Stimulated activated CD8-positive, alpha-beta memory T cell treated with anti-CD3 and anti-CD28 coated beads, Interleukin-7, amount 100 ng/mL, for 1 hour (primary cell): ENCODE measurements around the gene IFNA13.
A peak's percentile ranks its signal among the peaks of the same experiment; 100 is the strongest.
"Not testable (repeated sequence)": the region's sequence is repeated elsewhere in the genome, so short reads cannot be mapped to it uniquely, and the experiment has no call there.

Experiments used
- DNase-seq, 2 donors: peaks; one replicate each; pipeline ENCODE4 v3.0.0-alpha.2; 2020; ENCODE audit warnings: low read depth in 2 of 2

The IFNA13 gene

GRCh38 chr9:21367957-21368356 lies at the start of gene IFNA13:
IFNA13 (minus strand) TSS chr9:21368057; CDS start chr9:21368010, 47 bp downstream.
- no peak for DNase-seq

- DNase-seq, result no peak
These were observed 47.8 kb upstream of the IFNA13 start for GRCh38 chr9:21415493-21416267.

GRCh38 chr9:21414220-21414940 lies 46.5 kb upstream of the IFNA13 start:
- DNase-seq, result no peak

GRCh38 chr9:21413624-21414023 lies 45.8 kb upstream of the IFNA13 start:
- no peak for DNase-seq

- no peak for DNase-seq
These were observed 45.3 kb upstream of the IFNA13 start for GRCh38 chr9:21413151-21413550.

GRCh38 chr9:21412107-21412506 lies 44.2 kb upstream of the IFNA13 start:
- no peak for DNase-seq

DNA sequence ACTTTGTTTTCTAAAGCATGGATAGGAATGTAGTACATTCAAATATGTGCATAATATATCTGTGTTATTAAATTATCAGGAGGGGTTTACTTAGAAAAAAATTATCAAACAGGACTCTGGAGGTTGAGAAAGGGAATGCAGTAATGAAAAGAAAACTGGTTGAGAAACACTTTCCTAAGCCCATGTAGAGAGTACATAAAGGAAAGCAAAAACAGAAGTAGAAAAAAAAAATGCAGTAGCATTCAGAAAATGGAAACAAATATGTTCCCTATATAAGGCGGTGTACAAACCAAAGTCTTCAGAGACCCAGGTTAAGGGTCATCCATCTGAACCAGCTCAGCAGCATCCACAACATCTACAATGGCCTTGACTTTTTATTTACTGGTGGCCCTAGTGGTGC lies 41.0 kb upstream of the IFNA13 start, which contains the start of gene IFNA8:
IFNA8 (plus strand) TSS at position 301 of the 400 bp plus-strand sequence; CDS start at position 361, 60 bp downstream.
- DNase-seq, result no peak

DNA sequence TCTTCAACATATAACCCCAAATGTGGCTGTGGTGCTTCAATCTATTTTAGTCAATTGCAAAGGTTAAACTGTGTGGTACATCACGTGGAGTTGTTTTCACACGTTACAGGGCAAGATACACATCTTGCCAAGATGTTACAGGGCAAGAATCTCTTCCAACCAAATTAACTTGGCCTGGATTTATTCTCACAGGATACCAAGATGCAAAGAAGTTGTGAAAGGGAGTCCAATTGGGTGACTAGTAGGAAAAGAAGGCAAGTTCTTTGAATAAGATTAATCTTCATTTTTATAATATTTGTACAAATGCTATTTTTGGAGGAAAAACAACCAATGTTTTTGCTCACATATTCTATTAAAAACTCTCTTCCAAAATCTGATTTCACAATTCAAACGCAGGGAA lies 36.3 kb upstream of the IFNA13 start:
- DNase-seq, result no peak

GRCh38 chr9:21402386-21403251 lies 34.8 kb upstream of the IFNA13 start:
- no peak for DNase-seq

DNA sequence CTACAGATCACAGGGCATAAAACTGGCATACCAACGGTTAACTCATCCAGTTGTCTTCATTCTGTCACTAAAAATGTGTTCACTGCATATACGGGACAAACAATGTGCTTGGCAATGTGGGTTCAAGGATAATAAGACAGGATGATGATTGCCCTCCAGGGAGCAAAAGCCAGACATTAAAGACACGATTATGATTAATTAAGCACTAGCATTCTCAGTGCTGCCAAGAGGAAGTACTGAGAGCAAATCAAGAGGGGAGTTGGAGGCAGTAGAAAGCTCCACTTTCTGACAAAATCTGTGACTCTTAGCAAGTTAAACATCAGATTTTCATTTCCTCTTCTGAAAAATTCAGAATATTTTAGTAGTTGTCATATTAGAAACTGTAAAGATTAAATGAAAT lies 32.1 kb upstream of the IFNA13 start:
- DNase-seq, result no peak

DNA sequence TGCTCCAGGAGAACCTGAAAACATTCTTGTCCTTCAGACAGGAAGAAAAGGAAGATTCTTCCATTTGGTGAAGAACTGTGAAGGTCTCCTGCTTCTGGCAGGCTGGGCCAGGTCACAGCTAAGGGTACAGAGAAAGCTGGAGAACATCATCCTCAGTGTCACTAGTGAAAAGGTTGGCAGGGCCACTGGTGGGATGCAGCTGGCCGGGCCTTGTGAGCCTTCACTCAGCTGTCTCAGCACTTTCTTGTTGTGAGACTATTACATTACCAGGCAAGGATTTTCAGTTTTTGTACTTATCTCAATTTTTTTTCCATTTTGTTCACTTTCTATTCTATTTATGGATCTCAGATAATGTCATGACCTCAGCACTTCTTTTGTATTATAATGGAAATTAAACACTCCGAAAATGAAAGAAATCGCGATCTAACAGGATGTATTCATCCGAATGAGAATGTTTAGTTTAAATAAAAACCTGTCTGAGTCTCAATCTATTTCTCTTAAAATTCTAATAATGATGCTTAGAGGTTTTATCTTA lies 31.2 kb upstream of the IFNA13 start:
- no peak for DNase-seq

- DNase-seq, result peak; percentile 19 to 37
These were observed 28.2 kb upstream of the IFNA13 start for GRCh38 chr9:21395778-21396717.

DNA sequence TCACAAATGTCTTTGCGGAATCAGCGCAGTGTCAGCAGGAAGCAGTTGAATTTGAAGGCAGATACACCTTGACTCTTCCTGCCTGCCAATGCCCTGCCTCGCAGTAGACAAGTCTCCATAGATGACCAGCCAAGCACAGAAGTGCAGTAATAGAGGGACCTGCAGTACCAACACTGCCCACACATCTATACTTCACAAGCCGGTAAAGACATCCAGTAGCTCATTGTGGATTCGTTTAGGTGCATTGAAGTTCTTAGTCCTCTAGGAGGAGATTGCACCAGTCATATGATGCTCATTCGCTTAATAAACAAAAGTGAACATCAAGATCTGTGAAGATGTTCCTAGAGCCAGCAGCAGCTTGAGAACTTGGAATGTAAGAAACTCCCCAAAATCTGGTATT lies 24.4 kb upstream of the IFNA13 start:
- no peak for DNase-seq

- no peak for DNase-seq
These were observed 17.3 kb upstream of the IFNA13 start, which contains the start of gene IFNA2 for GRCh38 chr9:21385131-21385670. IFNA2 (minus strand) TSS chr9:21385398; CDS start chr9:21385329, 69 bp downstream.

DNA sequence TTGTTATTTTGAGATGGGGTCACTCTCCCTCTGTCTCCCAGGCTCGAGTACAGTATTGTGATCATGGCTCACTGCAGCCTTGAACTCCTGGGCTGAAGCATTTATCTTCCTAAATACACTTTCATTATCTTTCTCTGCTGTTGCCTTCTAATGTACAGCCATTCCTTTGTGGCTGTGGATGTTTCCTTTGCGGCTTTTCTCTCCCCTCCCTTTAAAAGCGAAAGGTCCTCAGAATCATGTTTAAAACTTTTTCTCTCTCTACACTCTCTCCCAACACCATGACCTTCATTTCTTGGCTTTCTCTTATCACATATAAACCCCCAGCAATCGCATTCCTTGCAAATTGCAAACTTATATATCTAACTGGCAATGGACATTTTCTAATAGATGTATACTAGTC lies 15.8 kb upstream of the IFNA13 start:
- DNase-seq, result no peak

DNA sequence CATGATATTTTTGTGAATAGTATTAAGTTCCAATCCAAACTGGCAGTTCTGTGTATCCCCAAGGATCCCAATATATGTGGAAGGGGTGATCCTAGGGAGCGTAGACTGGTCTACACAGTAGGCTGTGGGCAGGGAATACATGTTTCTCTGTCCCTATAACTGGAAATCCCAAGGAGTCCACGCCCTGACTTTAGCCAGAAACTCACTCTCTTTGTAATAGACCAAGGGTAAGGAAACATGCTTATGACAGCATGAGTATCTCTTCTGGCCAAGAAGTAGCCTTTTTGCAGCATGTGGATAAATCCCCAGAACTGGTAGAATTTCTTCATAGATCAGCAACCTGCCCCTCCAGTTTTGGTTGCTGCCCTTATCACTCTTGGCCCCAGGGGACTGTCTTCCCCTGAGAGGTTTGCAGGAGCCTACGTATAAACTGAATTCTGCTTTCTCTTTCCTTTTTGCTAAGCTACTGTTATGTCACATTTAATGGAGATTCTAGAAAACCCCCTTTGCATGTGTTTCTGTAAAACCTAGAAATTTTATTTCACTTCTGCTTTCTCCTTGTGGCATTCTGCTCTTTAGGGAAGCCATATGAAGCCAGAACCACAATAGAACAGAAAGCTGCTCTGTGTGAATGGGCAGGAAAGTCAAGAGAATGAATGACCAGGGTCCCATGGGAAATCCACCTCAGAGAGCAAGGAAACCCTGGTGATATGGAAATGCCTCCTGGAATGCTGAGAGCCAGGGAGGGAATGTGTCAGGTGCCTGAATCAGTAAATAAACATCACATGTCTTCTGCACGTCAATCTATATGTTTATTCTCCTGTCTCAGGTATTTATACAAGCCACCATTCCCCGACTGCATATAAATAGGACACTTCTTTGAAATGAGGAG lies 13.8 kb upstream of the IFNA13 start:
- no peak for DNase-seq

- DNase-seq, result not testable (repeated sequence)
These were observed 3.6 kb upstream of the IFNA13 start for GRCh38 chr9:21371467-21371866.

- not testable (repeated sequence) for DNase-seq
These were observed 688 bp downstream of the IFNA13 start for GRCh38 chr9:21367169-21367568.

DNA sequence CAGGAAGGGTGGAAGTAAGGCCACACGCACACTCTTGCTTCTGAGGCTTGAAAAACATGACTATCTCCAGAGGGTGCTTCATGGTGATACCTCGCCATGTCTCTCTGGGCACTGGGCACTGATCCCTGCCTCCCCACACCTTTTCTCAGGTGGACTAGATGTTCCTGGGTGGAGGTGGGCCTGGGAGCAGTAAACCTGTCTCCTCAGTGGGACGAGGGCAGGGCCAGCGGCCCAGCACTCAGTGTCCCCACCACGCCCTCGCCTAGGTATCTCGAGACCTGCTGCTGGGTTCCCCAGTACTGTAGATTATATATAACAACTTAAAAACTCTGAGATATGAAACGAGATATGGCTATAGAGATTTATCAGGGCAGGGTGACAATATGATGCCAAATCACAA lies 5.6 kb downstream of the IFNA13 start:
- DNase-seq, result no peak
